ENCODE measurements around the gene CYP2B6.

GRCh38 chr19:40982594-40983101, 8.4 kb upstream of the CYP2B6 start:
- TF ChIP-seq, protein P1, sequence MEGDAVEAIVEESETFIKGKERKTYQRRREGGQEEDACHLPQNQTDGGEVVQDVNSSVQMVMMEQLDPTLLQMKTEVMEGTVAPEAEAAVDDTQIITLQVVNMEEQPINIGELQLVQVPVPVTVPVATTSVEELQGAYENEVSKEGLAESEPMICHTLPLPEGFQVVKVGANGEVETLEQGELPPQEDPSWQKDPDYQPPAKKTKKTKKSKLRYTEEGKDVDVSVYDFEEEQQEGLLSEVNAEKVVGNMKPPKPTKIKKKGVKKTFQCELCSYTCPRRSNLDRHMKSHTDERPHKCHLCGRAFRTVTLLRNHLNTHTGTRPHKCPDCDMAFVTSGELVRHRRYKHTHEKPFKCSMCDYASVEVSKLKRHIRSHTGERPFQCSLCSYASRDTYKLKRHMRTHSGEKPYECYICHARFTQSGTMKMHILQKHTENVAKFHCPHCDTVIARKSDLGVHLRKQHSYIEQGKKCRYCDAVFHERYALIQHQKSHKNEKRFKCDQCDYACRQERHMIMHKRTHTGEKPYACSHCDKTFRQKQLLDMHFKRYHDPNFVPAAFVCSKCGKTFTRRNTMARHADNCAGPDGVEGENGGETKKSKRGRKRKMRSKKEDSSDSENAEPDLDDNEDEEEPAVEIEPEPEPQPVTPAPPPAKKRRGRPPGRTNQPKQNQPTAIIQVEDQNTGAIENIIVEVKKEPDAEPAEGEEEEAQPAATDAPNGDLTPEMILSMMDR (IDR thresholded peaks at IDR 0.05): no peak
- TF ChIP-seq POLR2A (IDR thresholded peaks at IDR 0.05): no peak

Measured in sigmoid colon (tissue), 3 donors.